PC-9 (cell line): ENCODE data around the gene HOXB3. TPM values are rescaled to one million over a fixed set of nuclear protein-coding genes. Genes with fewer than 3 reads are reported as not detected.

Experiments used
- BruUV-seq: library from RNA; stranded (reverse); fragments of 400-500 nt; replicated peaks from 2 replicates; lab custom pipeline; 2021; lab: Mats Ljungman, UMichigan
- CTCF ChIA-PET: fragments of 300-600 bp; sonication (Branson Sonifier 250); formaldehyde crosslinking; loops from one replicate; lab custom pipeline; 2022; ENCODE audit warnings: antibody characterized with exemption; lab: Charles Lee
- POLR2A ChIA-PET: fragments of 300-600 bp; sonication (Branson Sonifier 250); formaldehyde crosslinking; loops from one replicate; lab custom pipeline; 2022; ENCODE audit warnings: antibody characterized with exemption; ENCODE audit not compliant: unreplicated experiment; lab: Charles Lee
- DNase-seq, 2 experiments: peaks; one replicate each; pipeline versions ENCODE4 v3.0.0 to v3.0.0-alpha.2; 2015 to 2022; ENCODE audit warnings: mixed read lengths in 1 of 2
- H2AFZ ChIP-seq: fragments of 200-600 bp; sonication (generic); 2 replicates; pipeline ENCODE4 v1.8.1; 2017; ENCODE audit warnings: antibody characterized with exemption
- H3F3A ChIP-seq: fragments of 200-600 bp; sonication (generic); 2 replicates; pipeline ENCODE4 v1.8.1; 2017; ENCODE audit warnings: antibody characterized with exemption, mild to moderate bottlenecking, low read depth; ENCODE audit not compliant: insufficient read depth
- H3K27ac ChIP-seq: fragments of 200-600 bp; sonication (generic); 2 replicates; pipeline ENCODE4 v1.6.1; 2016; ENCODE audit warnings: mixed run types
- H3K27me3 ChIP-seq: fragments of 200-600 bp; sonication (generic); 2 replicates; pipeline ENCODE4 v1.6.1; 2016; ENCODE audit warnings: low read depth, mixed run types; ENCODE audit not compliant: insufficient read depth
- H3K36me3 ChIP-seq: fragments of 200-600 bp; sonication (generic); 2 replicates; pipeline ENCODE4 v1.6.1; 2016; ENCODE audit warnings: low read depth, mixed run types
- H3K4me1 ChIP-seq: fragments of 200-600 bp; sonication (generic); replicated peaks from 2 replicates; pipeline ENCODE4 v1.6.1; 2016; ENCODE audit warnings: mixed run types; ENCODE audit not compliant: insufficient read depth
- H3K4me2 ChIP-seq: fragments of 200-600 bp; sonication (generic); 2 replicates; pipeline ENCODE4 v1.6.1; 2017; ENCODE audit warnings: mixed run types
- H3K4me3 ChIP-seq: fragments of 200-600 bp; sonication (generic); 2 replicates; pipeline ENCODE4 v1.6.1; 2016; ENCODE audit warnings: mixed run types
- H3K79me2 ChIP-seq: fragments of 200-600 bp; sonication (generic); 2 replicates; pipeline ENCODE4 v1.6.1; 2017; ENCODE audit warnings: low read depth, mixed run types
- H3K9me2 ChIP-seq: fragments of 200-600 bp; sonication (generic); 2 replicates; pipeline ENCODE4 v1.8.1; 2017; ENCODE audit warnings: mild to moderate bottlenecking; ENCODE audit not compliant: insufficient read depth
- H3K9me3 ChIP-seq: fragments of 200-600 bp; sonication (generic); 2 replicates; pipeline ENCODE4 v1.8.1; 2016; ENCODE audit warnings: low read depth; ENCODE audit not compliant: insufficient read depth
- H4K20me1 ChIP-seq: fragments of 200-600 bp; sonication (generic); 2 replicates; pipeline ENCODE4 v1.8.1; 2017; ENCODE audit not compliant: insufficient read depth
- EZH2 ChIP-seq: fragments of 200-600 bp; sonication (generic); IDR thresholded peaks from 2 replicates; pipeline ENCODE4 v1.8.0; 2017; ENCODE audit warnings: antibody characterized with exemption, low read depth
- intact Hi-C: fragments of 100-400 bp; cut with micrococcal nuclease; formaldehyde crosslinking; loops from one replicate; pipeline ENCODE4 v1.10.0; 2022; ENCODE audit not compliant: unreplicated experiment
- total RNA-seq: library from RNA; stranded (reverse); gene quantifications from 2 replicates; pipeline ENCODE4 v1.2.3, GENCODE V29; 2021
- TF ChIP-seq, protein P1 (sequence below): fragments of 200-600 bp; sonication (generic); conservative IDR thresholded peaks from 2 replicates; pipeline ENCODE4 v1.6.1; 2017; ENCODE audit warnings: mixed run types, antibody characterized with exemption, mild to moderate bottlenecking, moderate library complexity

Gene HOXB3
- total RNA-seq, 1 experiment from 2014 or later, result 19.1 TPM

- Histone ChIP-seq H3K79me2 (no peaks in the 10 kb centered on the region), H4K20me1 (no peaks in the 10 kb centered on the region), H3K27me3 (no peaks in the 10 kb centered on the region), H3K9me3 (no peaks in the 10 kb centered on the region), H3K9me2 (no peaks in the 10 kb centered on the region), H3K4me2 (peak overlapping the region; percentile 67; the same call in 1 of the 2 replicates), H3F3A (no peaks in the 10 kb centered on the region), H3K27ac (no peak overlapping the region), H2AFZ (no peak overlapping the region), H3K36me3 (no peaks in the 10 kb centered on the region), H3K4me1 (no peaks in the 10 kb centered on the region), H3K4me3 (no peak overlapping the region)
- DNase-seq, result no peak
- BruUV-seq, result no TSS peak
- intact Hi-C loops, result no loop called here
- TF ChIP-seq, protein P1, sequence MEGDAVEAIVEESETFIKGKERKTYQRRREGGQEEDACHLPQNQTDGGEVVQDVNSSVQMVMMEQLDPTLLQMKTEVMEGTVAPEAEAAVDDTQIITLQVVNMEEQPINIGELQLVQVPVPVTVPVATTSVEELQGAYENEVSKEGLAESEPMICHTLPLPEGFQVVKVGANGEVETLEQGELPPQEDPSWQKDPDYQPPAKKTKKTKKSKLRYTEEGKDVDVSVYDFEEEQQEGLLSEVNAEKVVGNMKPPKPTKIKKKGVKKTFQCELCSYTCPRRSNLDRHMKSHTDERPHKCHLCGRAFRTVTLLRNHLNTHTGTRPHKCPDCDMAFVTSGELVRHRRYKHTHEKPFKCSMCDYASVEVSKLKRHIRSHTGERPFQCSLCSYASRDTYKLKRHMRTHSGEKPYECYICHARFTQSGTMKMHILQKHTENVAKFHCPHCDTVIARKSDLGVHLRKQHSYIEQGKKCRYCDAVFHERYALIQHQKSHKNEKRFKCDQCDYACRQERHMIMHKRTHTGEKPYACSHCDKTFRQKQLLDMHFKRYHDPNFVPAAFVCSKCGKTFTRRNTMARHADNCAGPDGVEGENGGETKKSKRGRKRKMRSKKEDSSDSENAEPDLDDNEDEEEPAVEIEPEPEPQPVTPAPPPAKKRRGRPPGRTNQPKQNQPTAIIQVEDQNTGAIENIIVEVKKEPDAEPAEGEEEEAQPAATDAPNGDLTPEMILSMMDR, result no peak
- no peak for TF ChIP-seq EZH2
- ChIA-PET CTCF (no interaction called here), POLR2A (no interaction called here)
Measured at GRCh38 chr17:48553826-48554225, 36.2 kb downstream of the HOXB3 start.

GRCh38 chr17:48553190-48553547, 36.9 kb downstream of the HOXB3 start:
- Histone ChIP-seq H3K36me3 (no peaks in the 10 kb centered on the region), H4K20me1 (no peaks in the 10 kb centered on the region), H3K9me2 (no peaks in the 10 kb centered on the region), H3K9me3 (no peaks in the 10 kb centered on the region), H3K4me3 (no peak overlapping the region), H3K27ac (no peak overlapping the region), H3K27me3 (no peaks in the 10 kb centered on the region), H2AFZ (no peak overlapping the region), H3K4me2 (no peak overlapping the region), H3F3A (no peaks in the 10 kb centered on the region), H3K79me2 (no peaks in the 10 kb centered on the region), H3K4me1 (no peaks in the 10 kb centered on the region)
- no peak for DNase-seq
- intact Hi-C loops, result no loop called here
- POLR2A ChIA-PET, result no interaction called here
- no peak for TF ChIP-seq EZH2
- TF ChIP-seq, protein P1, result no peak
- no TSS peak for BruUV-seq
- CTCF ChIA-PET, result no interaction called here

GRCh38 chr17:48552466-48553189, 37.4 kb downstream of the HOXB3 start:
- no peak for TF ChIP-seq EZH2
- TF ChIP-seq, protein P1, result no peak
- H3K79me2 ChIP-seq, result no peaks in the 10 kb centered on the region
- H3K4me2 ChIP-seq, result no peak overlapping the region
- no peaks in the 10 kb centered on the region for H3K4me1 ChIP-seq
- no peak for DNase-seq
- no peaks in the 10 kb centered on the region for H3K9me2 ChIP-seq
- no peaks in the 10 kb centered on the region for H3K36me3 ChIP-seq
- H3K27me3 ChIP-seq, result no peaks in the 10 kb centered on the region
- H2AFZ ChIP-seq, result no peak overlapping the region
- no peaks in the 10 kb centered on the region for H3K9me3 ChIP-seq
- CTCF ChIA-PET, result no interaction called here
- no peak overlapping the region for H3K27ac ChIP-seq
- no peak overlapping the region for H3K4me3 ChIP-seq
- H4K20me1 ChIP-seq, result no peaks in the 10 kb centered on the region
- H3F3A ChIP-seq, result no peaks in the 10 kb centered on the region
- BruUV-seq, result no TSS peak
- POLR2A ChIA-PET, result no interaction called here
- intact Hi-C loops, result no loop called here
